CD4-positive, CD25-positive, alpha-beta regulatory T cell (primary cell): ENCODE measurements around the gene HLA-DOB. TPM values are rescaled to one million over a fixed set of nuclear protein-coding genes. Genes with fewer than 3 reads are reported as not detected.
"Not testable (repeated sequence)": the region's sequence is repeated elsewhere in the genome, so short reads cannot be mapped to it uniquely, and the experiment has no call there.

Experiments
- ATAC-seq, 2 donors: fragments of 150-1000 bp; cut with Tn5 transposase; one replicate each; pipeline ENCODE4 v1.10.0; 2021; ENCODE audit warnings: low read depth in 2 of 2, moderate number of reproducible peaks in 2 of 2, moderate library complexity in 1 of 2
- DNase-seq, 3 donors: peaks; one replicate each; pipeline versions ENCODE4 v3.0.0 to v3.0.0-alpha.2; 2012 to 2022; ENCODE audit warnings: mixed read lengths in 1 of 3
- H3K27ac ChIP-seq: one replicate; pipeline ENCODE4 v1.7.0; 2013; ENCODE audit warnings: mild to moderate bottlenecking, low read length; ENCODE audit not compliant: insufficient read depth, poor library complexity, severe bottlenecking
- H3K27me3 ChIP-seq: one replicate; pipeline ENCODE4 v1.7.0; 2013; ENCODE audit warnings: low read length; ENCODE audit not compliant: control insufficient read depth, insufficient read depth
- H3K36me3 ChIP-seq: one replicate; pipeline ENCODE4 v1.7.0; 2013; ENCODE audit warnings: mild to moderate bottlenecking, low read length, moderate library complexity; ENCODE audit not compliant: control insufficient read depth, insufficient read depth
- H3K4me1 ChIP-seq: 2 replicates; pipeline ENCODE4 v1.7.0; 2013; ENCODE audit warnings: mild to moderate bottlenecking, low read length; ENCODE audit not compliant: insufficient read depth, control insufficient read depth, poor library complexity, severe bottlenecking
- H3K4me3 ChIP-seq: one replicate; pipeline ENCODE4 v1.7.0; 2013; ENCODE audit warnings: low read depth, mild to moderate bottlenecking, low read length, moderate library complexity
- H3K9me3 ChIP-seq, 2 experiments: 1 replicate in 1 of 2; 2 replicates in 1 of 2; pipeline ENCODE4 v1.7.0; 2013; ENCODE audit warnings: low read length in 2 of 2, mild to moderate bottlenecking in 1 of 2, moderate library complexity in 1 of 2; ENCODE audit not compliant: control insufficient read depth in 2 of 2
- H3K27ac Mint-ChIP-seq, 3 donors: one replicate each; pipeline ENCODE4 v1.8.0; 2020 to 2022; ENCODE audit warnings: mild to moderate bottlenecking in 3 of 3, mixed read lengths in 3 of 3, moderate library complexity in 2 of 3
- H3K27me3 Mint-ChIP-seq: one replicate; pipeline ENCODE4 v1.8.0; 2022; ENCODE audit warnings: mild to moderate bottlenecking, mixed read lengths
- H3K36me3 Mint-ChIP-seq: one replicate; pipeline ENCODE4 v1.8.0; 2020; ENCODE audit warnings: mixed read lengths
- H3K4me1 Mint-ChIP-seq, 4 donors: one replicate each; pipeline ENCODE4 v1.8.0; 2020 to 2022; ENCODE audit warnings: mixed read lengths in 4 of 4, mild to moderate bottlenecking in 1 of 4
- H3K4me3 Mint-ChIP-seq, 4 donors: one replicate each; pipeline ENCODE4 v1.8.0; 2020 to 2022; ENCODE audit warnings: mild to moderate bottlenecking in 4 of 4, mixed read lengths in 4 of 4, moderate library complexity in 3 of 4
- H3K9me3 Mint-ChIP-seq, 7 donors: one replicate each; pipeline ENCODE4 v1.8.0; 2020 to 2022; ENCODE audit warnings: mixed read lengths in 7 of 7, mild to moderate bottlenecking in 3 of 7, moderate library complexity in 2 of 7
- polyA plus RNA-seq, 4 donors: library from polyadenylated mRNA; unstranded; fragments of 300-500 nt; fragmentation: Illumina TruSeq; gene quantifications; one replicate each; pipeline ENCODE4 v1.2.3, GENCODE V29; 2021
- total RNA-seq: library from RNA; stranded (reverse); gene quantifications from one replicate; pipeline ENCODE4 v1.2.3, GENCODE V29; 2022

The HLA-DOB gene
- total and polyA plus RNA-seq, 5 donors from 2014 or later: 0.31 to 6.8 (median 2.7) TPM

DNA sequence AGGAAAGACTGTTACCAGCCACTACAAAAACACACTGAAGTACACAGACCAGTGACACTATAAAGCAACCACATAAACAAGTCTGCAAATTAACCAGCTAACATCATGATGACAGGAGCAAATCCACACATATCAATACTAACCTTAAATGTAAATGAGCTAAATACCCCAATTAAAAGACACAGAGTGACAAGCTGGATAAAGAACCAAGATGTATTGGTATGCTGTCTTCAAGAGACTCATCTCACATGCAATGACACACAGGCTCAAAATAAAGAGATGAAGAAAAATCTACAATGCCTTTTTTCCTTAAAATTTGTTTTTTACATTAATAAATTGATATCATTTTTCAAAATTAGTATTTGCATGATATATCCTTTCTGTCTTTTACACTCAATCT lies 33.9 kb downstream of the HLA-DOB start:
- H3K36me3 Mint-ChIP-seq, H3K4me3 Mint-ChIP-seq, H3K36me3 ChIP-seq, H3K4me1 Mint-ChIP-seq, H3K9me3 Mint-ChIP-seq, ATAC-seq, H3K27ac Mint-ChIP-seq, H3K4me1 ChIP-seq, DNase-seq, H3K9me3 ChIP-seq, H3K4me3 ChIP-seq, H3K27ac ChIP-seq: not testable (repeated sequence)
- H3K27me3 ChIP-seq: peaks cover 22% of the 10 kb centered on the region
- H3K27me3 Mint-ChIP-seq: peaks cover 69% of the 10 kb centered on the region

DNA sequence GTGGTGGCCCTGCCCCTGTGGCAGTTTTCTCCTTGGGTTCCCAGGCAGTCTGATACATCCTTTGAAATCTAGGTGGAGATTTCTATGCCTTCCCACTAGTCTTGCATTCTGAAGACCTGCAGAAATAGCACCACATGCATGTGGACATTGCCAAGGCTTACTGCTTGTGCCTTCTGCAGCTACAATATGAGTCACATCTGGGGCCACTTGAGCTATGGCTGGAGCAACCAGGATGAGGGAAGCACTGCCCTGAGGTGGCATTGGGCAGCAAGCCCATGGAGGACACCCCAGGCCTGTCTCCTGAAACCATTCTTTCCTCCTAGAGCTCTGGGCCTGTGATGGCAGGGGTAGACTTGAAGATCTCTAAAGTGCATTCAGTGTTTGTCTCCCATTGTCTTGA lies 37.8 kb downstream of the HLA-DOB start:
- Histone ChIP-seq H3K9me3 (peaks cover 6 to 9% of the 10 kb centered on the region in 2 experiments), H3K4me3 (no peak overlapping the region), H3K27me3 (peaks cover 32% of the 10 kb centered on the region), H3K27ac (no peak overlapping the region), H3K4me1 (no peaks in the 10 kb centered on the region), H3K36me3 (no peaks in the 10 kb centered on the region)
- DNase-seq (no peak), ATAC-seq (no peak)
- H3K36me3 Mint-ChIP-seq: no peaks in the 10 kb centered on the region
- peaks cover 63% of the 10 kb centered on the region for H3K27me3 Mint-ChIP-seq
- H3K9me3 Mint-ChIP-seq: peaks cover 0 to 7% (median 2%) of the 10 kb centered on the region in 7 donors
- H3K4me3 Mint-ChIP-seq: no peak overlapping the region
- H3K27ac Mint-ChIP-seq: no peak overlapping the region
- H3K4me1 Mint-ChIP-seq: no peaks in the 10 kb centered on the region

DNA sequence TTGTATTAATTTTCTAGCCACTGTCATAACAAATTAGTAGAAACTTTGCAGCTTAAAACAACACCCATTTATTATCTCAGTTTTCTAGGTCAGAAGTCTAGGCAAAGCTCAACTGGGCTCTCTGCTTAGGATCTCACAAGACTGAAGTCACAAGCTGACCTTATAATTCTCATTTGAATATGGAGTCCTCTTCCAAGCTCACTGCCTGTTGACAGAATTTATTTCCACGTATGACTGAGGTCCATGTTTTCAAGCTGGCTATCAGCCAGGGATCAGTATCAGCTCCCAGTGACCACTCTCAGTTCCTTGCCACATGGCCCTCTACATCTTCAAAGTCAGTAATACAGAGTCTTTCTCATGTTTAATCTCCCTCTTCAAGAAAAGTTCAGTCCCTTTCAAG lies 41.7 kb downstream of the HLA-DOB start:
- Histone ChIP-seq H3K9me3 (no peaks in the 10 kb centered on the region), H3K4me3 (no peak overlapping the region), H3K27me3 (peaks cover 33% of the 10 kb centered on the region), H3K27ac (no peak overlapping the region), H3K36me3 (no peaks in the 10 kb centered on the region), H3K4me1 (no peaks in the 10 kb centered on the region)
- no peaks in the 10 kb centered on the region for H3K4me1 Mint-ChIP-seq
- no peak for ATAC-seq
- peaks cover 61% of the 10 kb centered on the region for H3K27me3 Mint-ChIP-seq
- no peak for DNase-seq
- no peaks in the 10 kb centered on the region for H3K36me3 Mint-ChIP-seq
- no peaks in the 10 kb centered on the region for H3K9me3 Mint-ChIP-seq
- H3K27ac Mint-ChIP-seq: no peak overlapping the region
- H3K4me3 Mint-ChIP-seq: peak overlapping the region in 1 of 4 donors; percentile 76

DNA sequence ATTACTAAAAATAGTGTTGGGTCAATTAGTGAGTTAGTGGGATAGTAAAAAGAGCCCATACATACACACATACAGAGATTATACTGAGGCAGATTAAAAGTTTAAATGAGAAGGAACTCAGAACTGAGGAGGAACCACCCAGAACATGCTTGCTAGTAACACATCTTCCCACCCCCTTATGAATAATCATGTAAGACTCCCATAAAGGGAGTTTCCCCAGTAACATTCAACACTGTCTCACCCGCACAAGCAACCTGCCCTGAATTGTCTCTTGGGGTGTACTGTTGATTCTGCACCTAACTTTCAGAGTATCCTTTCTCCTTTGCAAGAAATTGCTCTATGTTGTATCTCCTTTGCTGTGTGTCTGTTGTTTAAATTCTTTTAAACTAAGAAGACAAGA lies 42.4 kb downstream of the HLA-DOB start:
- H3K4me3 Mint-ChIP-seq: no peak overlapping the region

DNA sequence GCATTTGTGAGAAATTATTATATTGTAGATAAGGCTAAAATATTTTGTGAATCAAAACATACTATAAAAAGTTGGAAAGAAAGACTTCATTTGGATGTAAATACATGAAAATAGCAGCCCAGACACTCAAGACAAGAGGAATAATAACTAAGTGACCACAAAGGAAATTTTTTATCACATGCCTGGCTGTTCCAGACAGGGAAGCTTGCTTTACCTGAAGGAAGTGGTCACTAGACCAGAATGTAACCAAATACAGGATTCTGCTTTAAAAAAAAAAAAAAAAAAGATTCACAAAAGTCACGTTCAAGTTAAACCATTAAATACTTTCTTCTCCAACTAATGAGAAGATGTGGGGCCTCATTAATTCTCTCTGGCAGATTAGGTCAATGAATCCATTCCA lies 44.1 kb downstream of the HLA-DOB start:
- H3K27me3 ChIP-seq: peaks cover 43% of the 10 kb centered on the region
- H3K4me3 Mint-ChIP-seq: no peak overlapping the region
- no peaks in the 10 kb centered on the region for H3K4me1 Mint-ChIP-seq
- no peak overlapping the region for H3K27ac Mint-ChIP-seq
- H3K4me3 ChIP-seq: no peak overlapping the region
- H3K9me3 Mint-ChIP-seq: peaks cover 0 to 1% (median 0%) of the 10 kb centered on the region in 7 donors
- H3K27me3 Mint-ChIP-seq: peaks cover 67% of the 10 kb centered on the region
- no peak for ATAC-seq
- no peaks in the 10 kb centered on the region for H3K36me3 Mint-ChIP-seq
- no peaks in the 10 kb centered on the region for H3K9me3 ChIP-seq
- no peaks in the 10 kb centered on the region for H3K36me3 ChIP-seq
- no peak overlapping the region for H3K27ac ChIP-seq
- H3K4me1 ChIP-seq: no peaks in the 10 kb centered on the region
- DNase-seq: no peak

More for the DNA sequence above, 42.4 kb downstream of the HLA-DOB start:
- no peak overlapping the region for H3K27ac Mint-ChIP-seq
- H3K4me1 Mint-ChIP-seq: no peaks in the 10 kb centered on the region
- ATAC-seq (no peak), DNase-seq (no peak)
- H3K36me3 Mint-ChIP-seq: no peaks in the 10 kb centered on the region
- Histone ChIP-seq H3K4me1 (no peaks in the 10 kb centered on the region), H3K9me3 (no peaks in the 10 kb centered on the region), H3K27ac (no peak overlapping the region), H3K36me3 (no peaks in the 10 kb centered on the region), H3K4me3 (no peak overlapping the region), H3K27me3 (peaks cover 37% of the 10 kb centered on the region)
- H3K9me3 Mint-ChIP-seq: peaks cover 0 to 1% (median 0%) of the 10 kb centered on the region in 7 donors
- peaks cover 61% of the 10 kb centered on the region for H3K27me3 Mint-ChIP-seq

DNA sequence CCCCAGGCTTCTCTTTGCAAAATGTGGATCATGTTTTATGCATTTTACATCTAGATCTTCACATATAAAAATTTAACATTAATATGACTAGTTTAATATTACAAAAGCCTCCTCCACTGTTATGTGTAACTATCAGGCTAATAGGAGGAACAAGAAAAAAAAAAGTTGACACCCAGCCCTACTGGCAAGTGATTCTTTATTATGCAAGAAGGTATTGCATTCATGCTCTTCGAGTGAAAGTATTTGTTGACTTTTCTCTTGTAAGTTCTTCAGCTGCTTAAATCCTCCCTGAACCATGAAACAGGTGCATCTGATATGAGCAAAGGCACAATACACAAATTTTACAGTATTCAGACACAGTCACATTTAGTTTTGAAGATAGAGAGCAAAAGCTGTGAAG lies 52.8 kb downstream of the HLA-DOB start:
- ATAC-seq: no peak
- Mint-ChIP-seq H3K27ac (no peak overlapping the region), H3K27me3 (peaks cover 60% of the 10 kb centered on the region)

DNA sequence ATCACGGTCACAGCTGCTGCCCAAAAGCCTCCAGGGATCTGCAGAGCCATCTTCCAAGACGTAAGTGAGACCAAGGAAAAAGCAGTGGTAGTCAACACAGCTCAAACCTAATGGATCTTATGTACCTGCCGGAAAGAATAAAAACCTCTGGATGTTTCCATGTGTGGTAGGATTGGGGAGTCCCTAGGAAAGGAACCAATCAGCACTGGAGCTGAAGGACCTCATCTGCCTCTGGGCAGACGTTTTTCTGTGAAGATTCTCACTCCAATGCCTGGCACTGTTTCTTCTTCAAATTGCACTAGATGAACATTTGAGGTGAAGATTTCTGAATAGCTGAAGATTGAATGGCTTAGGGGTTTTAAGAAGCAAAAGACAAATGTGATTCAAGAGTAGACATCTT lies 53.4 kb downstream of the HLA-DOB start, which contains the start of gene HLA-DQB2:
TSS of gene HLA-DQB2 (minus strand) at position 112 of the 400 bp plus-strand sequence. CDS start at position 50, 62 bp downstream.
- Mint-ChIP-seq H3K27me3 (peaks cover 58% of the 10 kb centered on the region), H3K9me3 (no peaks in the 10 kb centered on the region), H3K27ac (peak within 1 kb of the TSS in 1 of 3 donors; percentile 51), H3K36me3 (no peaks in the 10 kb centered on the region), H3K4me1 (peaks cover 0 to 3% (median 0%) of the 10 kb centered on the region in 4 donors), H3K4me3 (no peak within 1 kb of the TSS)
- H3K36me3 ChIP-seq: no peaks in the 10 kb centered on the region
- DNase-seq (no peak), ATAC-seq (no peak)
- H3K27ac ChIP-seq: no peak within 1 kb of the TSS
- no peaks in the 10 kb centered on the region for H3K9me3 ChIP-seq
- peaks cover 32% of the 10 kb centered on the region for H3K27me3 ChIP-seq
- H3K4me3 ChIP-seq: no peak within 1 kb of the TSS
- no peaks in the 10 kb centered on the region for H3K4me1 ChIP-seq

More for the DNA sequence above, 52.8 kb downstream of the HLA-DOB start:
- no peak overlapping the region for H3K27ac ChIP-seq
- no peaks in the 10 kb centered on the region for H3K36me3 ChIP-seq
- no peaks in the 10 kb centered on the region for H3K4me1 ChIP-seq
- H3K9me3 ChIP-seq: no peaks in the 10 kb centered on the region
- H3K27me3 ChIP-seq: peaks cover 35% of the 10 kb centered on the region
- Mint-ChIP-seq H3K36me3 (no peaks in the 10 kb centered on the region), H3K9me3 (no peaks in the 10 kb centered on the region), H3K4me3 (no peak overlapping the region), H3K4me1 (peaks cover 0 to 3% (median 0%) of the 10 kb centered on the region in 4 donors)
- H3K4me3 ChIP-seq: no peak overlapping the region
- DNase-seq: no peak
